Left lung (tissue), 14 donors: ENCODE results near the gene NEURL1B. TPM values are rescaled to one million over a fixed set of nuclear protein-coding genes. Genes with fewer than 3 reads are reported as not detected.
A peak's percentile ranks its signal among the peaks of the same experiment; 100 is the strongest.

Experiments used
- ATAC-seq: fragments of 200-7000 bp; cut with Tn5 transposase; one replicate; pipeline ENCODE4 v1.9.1; 2020; ENCODE audit warnings: moderate library complexity
- DNase-seq, 4 donors: peaks; one replicate each; pipeline ENCODE4 v3.0.0-alpha.2; 2013 to 2020
- H3K27ac ChIP-seq, 2 donors: fragments of 200-600 bp; sonication (generic) in 1 of 2; one replicate each; pipeline versions ENCODE4 v1.5.0 to v1.8.0; 2020 to 2021
- H3K27me3 ChIP-seq, 2 donors: fragments of 200-600 bp; sonication (generic) in 1 of 2; one replicate each; pipeline versions ENCODE4 v1.5.0 to v1.8.0; 2020 to 2021
- H3K36me3 ChIP-seq, 2 donors: fragments of 200-600 bp; sonication (generic) in 1 of 2; one replicate each; pipeline versions ENCODE4 v1.5.0 to v1.8.0; 2020 to 2021
- H3K4me1 ChIP-seq, 2 donors: fragments of 200-600 bp; one replicate each; pipeline ENCODE4 v1.8.0; 2021
- H3K4me3 ChIP-seq, 2 donors: fragments of 200-600 bp; sonication (generic) in 1 of 2; one replicate each; pipeline versions ENCODE4 v1.5.0 to v1.8.0; 2020 to 2021; ENCODE audit warnings: mild to moderate bottlenecking in 1 of 2
- H3K9me3 ChIP-seq, 2 donors: fragments of 200-600 bp; sonication (generic) in 1 of 2; one replicate each; pipeline versions ENCODE4 v1.5.0 to v1.8.0; 2020 to 2021
- CTCF ChIP-seq, 2 donors: fragments of 200-600 bp; sonication (generic) in 1 of 2; IDR thresholded peaks; one replicate each; pipeline versions ENCODE4 v1.5.0 to v1.8.0; 2021; ENCODE audit warnings: antibody characterized with exemption in 2 of 2
- intact Hi-C, 2 donors: fragments of 100-400 bp; cut with DNase I; formaldehyde crosslinking; loops; one replicate each; pipeline versions ENCODE4 v1.11.2 to v1.14.2; 2022
- long read RNA-seq, 12 donors: library from polyadenylated mRNA in 2 of 12; unstranded in 2 of 12; transcript quantifications; one replicate each; pipeline ENCODE4 v2.0.0 and lab custom pipeline, GENCODE V29; 2019 to 2026
- polyA plus RNA-seq, 6 donors: library from polyadenylated mRNA; unstranded; fragments of 120-200 nt; gene quantifications; one replicate each; pipeline ENCODE4 v1.2.1, GENCODE V29; 2013; ENCODE audit not compliant: insufficient read length in 6 of 6
- total RNA-seq, 2 donors: library from RNA; stranded (reverse); fragmentation: NEBNext Ultra II Directional; extraction: Animal tissue kit (Norgen Biotek cat#: 25700); gene quantifications; one replicate each; pipeline ENCODE4 v1.2.1, GENCODE V29; 2021
- donor health status: DM: no; HTN: yes; CAD: no.
- donor health status: DM: no; HTN: no; CAD: no.

Gene NEURL1B, protein sequence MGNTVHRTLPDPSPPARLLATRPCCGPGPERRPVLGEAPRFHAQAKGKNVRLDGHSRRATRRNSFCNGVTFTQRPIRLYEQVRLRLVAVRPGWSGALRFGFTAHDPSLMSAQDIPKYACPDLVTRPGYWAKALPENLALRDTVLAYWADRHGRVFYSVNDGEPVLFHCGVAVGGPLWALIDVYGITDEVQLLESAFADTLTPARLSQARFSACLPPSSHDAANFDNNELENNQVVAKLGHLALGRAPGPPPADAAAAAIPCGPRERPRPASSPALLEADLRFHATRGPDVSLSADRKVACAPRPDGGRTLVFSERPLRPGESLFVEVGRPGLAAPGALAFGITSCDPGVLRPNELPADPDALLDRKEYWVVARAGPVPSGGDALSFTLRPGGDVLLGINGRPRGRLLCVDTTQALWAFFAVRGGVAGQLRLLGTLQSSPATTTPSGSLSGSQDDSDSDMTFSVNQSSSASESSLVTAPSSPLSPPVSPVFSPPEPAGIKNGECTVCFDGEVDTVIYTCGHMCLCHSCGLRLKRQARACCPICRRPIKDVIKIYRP
- total RNA-seq, result 10 to 100 TPM; 11.8 to 22.0 TPM
- polyA plus RNA-seq, result 10 to 100 TPM; 28.1 to 34.1 (median 29.6) TPM
- long read RNA-seq, donor 1, full-length matches to known transcripts, result 6 of 6 reads
- long read RNA-seq, donor 1, partial matches to known transcripts, result 0 of 6 reads
- long read RNA-seq, donor 1, other reads (novel, unspliced or antisense), result 0 of 6 reads
- long read RNA-seq, donor 2, full-length matches to known transcripts, result 8 of 8 reads
- long read RNA-seq, donor 2, partial matches to known transcripts, result 0 of 8 reads
- long read RNA-seq, donor 2, other reads (novel, unspliced or antisense), result 0 of 8 reads
- long read RNA-seq, donor 3, full-length matches to known transcripts, result 3 of 3 reads
- long read RNA-seq, donor 3, partial matches to known transcripts, result 0 of 3 reads
- long read RNA-seq, donor 3, other reads (novel, unspliced or antisense), result 0 of 3 reads
- long read RNA-seq, donor 4, partial matches to known transcripts, result 0 of 3 reads
- long read RNA-seq, donor 4, other reads (novel, unspliced or antisense), result 3 of 3 reads
- long read RNA-seq, donor 5, full-length matches to known transcripts, result 1 of 1 reads
- long read RNA-seq, donor 5, partial matches to known transcripts, result 0 of 1 reads
- long read RNA-seq, donor 5, other reads (novel, unspliced or antisense), result 0 of 1 reads
- long read RNA-seq, donor 6, full-length matches to known transcripts, result 3 of 3 reads
- long read RNA-seq, donor 6, partial matches to known transcripts, result 0 of 3 reads
- long read RNA-seq, donor 6, other reads (novel, unspliced or antisense), result 0 of 3 reads
- long read RNA-seq, donor 7, result 0 reads
- long read RNA-seq, donor 8, full-length matches to known transcripts, result 3 of 12 reads
- long read RNA-seq, donor 8, partial matches to known transcripts, result 9 of 12 reads
- long read RNA-seq, donor 8, other reads (novel, unspliced or antisense), result 0 of 12 reads
- long read RNA-seq, donor 9, result 0 reads
- long read RNA-seq, donor 10, result 0 reads
- long read RNA-seq, donor 11, full-length matches to known transcripts, result 6 of 6 reads
- long read RNA-seq, donor 11, partial matches to known transcripts, result 0 of 6 reads
- long read RNA-seq, donor 11, other reads (novel, unspliced or antisense), result 0 of 6 reads
- long read RNA-seq, donor 12, full-length matches to known transcripts, result 2 of 2 reads
- long read RNA-seq, donor 12, partial matches to known transcripts, result 0 of 2 reads
- long read RNA-seq, donor 12, other reads (novel, unspliced or antisense), result 0 of 2 reads

- Histone ChIP-seq H3K27me3 (peaks cover 0 to 50% of the 10 kb centered on the region in 2 donors), H3K27ac (peak within 1 kb of the TSS; percentile 69 to 76), H3K9me3 (no peaks in the 10 kb centered on the region), H3K4me3 (peak within 1 kb of the TSS; percentile 65 to 80), H3K4me1 (peaks cover 8 to 49% of the 10 kb centered on the region in 2 donors), H3K36me3 (no peaks in the 10 kb centered on the region)
- intact Hi-C loops, result no loop called here
- ATAC-seq (peak; percentile 95), DNase-seq (peak; percentile 74 to 89 (median 82))
- peak in 1 of 2 donors; percentile 8 for TF ChIP-seq CTCF (IDR thresholded peaks at IDR 0.05)
Observed at GRCh38 chr5:172640822-172641358, at the start of gene NEURL1B. TSS of gene NEURL1B (plus strand) at chr5:172641263. CDS start at chr5:172641407, 144 bp downstream.

DNA sequence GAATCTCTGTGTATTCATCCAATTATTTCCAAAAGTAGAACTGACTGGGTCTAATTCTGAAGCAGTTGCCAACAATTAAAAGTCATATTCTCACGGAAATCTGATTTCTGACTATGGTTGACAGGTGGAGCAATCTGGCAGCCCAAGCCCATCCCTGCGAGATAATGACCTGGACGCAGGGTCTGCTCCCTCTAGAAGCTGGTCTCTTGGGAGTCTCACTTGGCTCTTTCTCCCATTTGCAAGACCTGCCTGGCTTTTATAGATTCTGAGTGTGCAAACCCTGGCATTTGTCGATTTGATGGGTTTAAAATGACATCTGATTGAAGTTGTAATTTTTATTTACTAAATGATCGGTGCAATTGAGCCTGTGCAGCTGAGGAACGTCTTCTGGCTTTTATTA lies 49.4 kb upstream of the NEURL1B start:
- no peaks in the 10 kb centered on the region for H3K4me1 ChIP-seq
- no peak overlapping the region for H3K27ac ChIP-seq

DNA sequence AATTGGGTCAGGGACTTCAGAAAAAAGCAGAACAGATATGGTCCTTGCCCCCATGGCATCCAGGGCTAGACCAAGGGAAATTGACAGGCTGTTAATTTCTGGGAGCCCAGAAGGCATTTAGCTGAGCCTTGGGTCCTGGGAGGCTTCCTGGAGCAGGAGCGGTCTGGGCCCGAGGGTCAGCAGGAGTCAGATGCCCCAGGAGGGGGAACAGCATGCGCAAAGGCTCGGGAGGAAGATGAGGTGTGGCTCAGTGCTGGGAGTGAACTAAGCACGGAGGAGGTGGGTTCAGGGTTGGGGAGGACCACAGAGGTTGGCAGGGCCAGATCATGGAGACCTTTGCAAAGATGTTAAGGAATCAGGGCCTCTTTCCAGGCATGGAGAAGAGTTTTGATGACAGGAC lies 48.2 kb upstream of the NEURL1B start:
- Histone ChIP-seq H3K4me1 (no peaks in the 10 kb centered on the region), H3K36me3 (no peaks in the 10 kb centered on the region), H3K27me3 (no peaks in the 10 kb centered on the region), H3K4me3 (no peak overlapping the region), H3K9me3 (no peaks in the 10 kb centered on the region), H3K27ac (no peak overlapping the region)
- ATAC-seq, result no peak
- TF ChIP-seq CTCF (IDR thresholded peaks at IDR 0.05), result no peak
- intact Hi-C loops, result no loop called here
- no peak for DNase-seq

More for the DNA sequence above, 49.4 kb upstream of the NEURL1B start:
- no peak overlapping the region for H3K4me3 ChIP-seq
- intact Hi-C loops, result no loop called here
- no peaks in the 10 kb centered on the region for H3K27me3 ChIP-seq
- no peaks in the 10 kb centered on the region for H3K9me3 ChIP-seq
- no peaks in the 10 kb centered on the region for H3K36me3 ChIP-seq
- TF ChIP-seq CTCF (IDR thresholded peaks at IDR 0.05), result no peak
- DNase-seq (no peak), ATAC-seq (no peak)

DNA sequence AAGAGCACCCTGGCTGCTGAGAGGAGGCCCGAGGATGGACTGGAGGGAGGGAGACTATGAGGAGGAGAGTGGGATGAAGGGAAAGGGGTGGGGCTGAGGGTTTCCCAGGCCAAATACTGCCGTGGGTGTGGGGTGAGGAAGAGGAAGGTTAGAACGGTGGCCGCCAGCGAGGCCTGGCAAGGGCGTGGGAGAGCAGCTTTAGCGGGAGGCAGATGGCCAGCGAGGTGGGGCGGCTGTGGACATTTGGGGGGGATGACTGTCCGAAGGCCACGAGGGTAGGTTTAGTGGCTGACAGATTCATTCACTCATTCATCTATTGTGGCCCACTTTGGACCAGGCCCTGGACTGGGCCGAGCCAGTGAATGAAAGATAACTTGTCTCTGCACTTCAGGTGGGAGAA lies 47.8 kb upstream of the NEURL1B start:
- TF ChIP-seq CTCF (IDR thresholded peaks at IDR 0.05), result no peak
- Histone ChIP-seq H3K27ac (no peak overlapping the region), H3K36me3 (no peaks in the 10 kb centered on the region), H3K27me3 (no peaks in the 10 kb centered on the region), H3K9me3 (no peaks in the 10 kb centered on the region), H3K4me1 (no peaks in the 10 kb centered on the region), H3K4me3 (no peak overlapping the region)
- intact Hi-C loops, result no loop called here
- ATAC-seq (no peak), DNase-seq (no peak)
